WTC11 (cell line): Measurements from ENCODE around the gene INPP5A.

ENCODE experiments used
- ATF3 ChIP-seq: sonication (generic); formaldehyde crosslinking; conservative IDR thresholded peaks from 2 replicates; pipeline ENCODE4 v1.8.1; 2022; ENCODE audit warnings: mild to moderate bottlenecking, missing genetic modification reagents
- MAX ChIP-seq: sonication (generic); formaldehyde crosslinking; IDR thresholded peaks from 2 replicates; pipeline ENCODE4 v1.8.0; 2022; ENCODE audit warnings: mild to moderate bottlenecking, missing genetic modification reagents
- PRDM15 ChIP-seq: sonication (generic); formaldehyde crosslinking; IDR thresholded peaks from 2 replicates; pipeline ENCODE4 v1.8.0; 2022; ENCODE audit warnings: missing genetic modification reagents
- TEAD1 ChIP-seq: sonication (generic); formaldehyde crosslinking; IDR thresholded peaks from 2 replicates; pipeline ENCODE4 v1.8.0; 2022; ENCODE audit warnings: mild to moderate bottlenecking, missing genetic modification reagents
- TF ChIP-seq, protein P1 (sequence below): fragments of 250-450 bp; sonication (Bioruptor Pico); IDR thresholded peaks from 2 replicates; pipeline ENCODE4 v2.1.2; 2022; ENCODE audit warnings: mild to moderate bottlenecking, moderate library complexity
- TF ChIP-seq, protein P2 (sequence below): fragments of 200-600 bp; IDR thresholded peaks from 2 replicates; pipeline ENCODE4 v1.8.0; 2022; ENCODE audit warnings: antibody characterized with exemption

- no peak for TF ChIP-seq PRDM15 (CRISPR knock-in tag)
- no peak for TF ChIP-seq ATF3 (CRISPR knock-in tag)
- TF ChIP-seq, protein P1, sequence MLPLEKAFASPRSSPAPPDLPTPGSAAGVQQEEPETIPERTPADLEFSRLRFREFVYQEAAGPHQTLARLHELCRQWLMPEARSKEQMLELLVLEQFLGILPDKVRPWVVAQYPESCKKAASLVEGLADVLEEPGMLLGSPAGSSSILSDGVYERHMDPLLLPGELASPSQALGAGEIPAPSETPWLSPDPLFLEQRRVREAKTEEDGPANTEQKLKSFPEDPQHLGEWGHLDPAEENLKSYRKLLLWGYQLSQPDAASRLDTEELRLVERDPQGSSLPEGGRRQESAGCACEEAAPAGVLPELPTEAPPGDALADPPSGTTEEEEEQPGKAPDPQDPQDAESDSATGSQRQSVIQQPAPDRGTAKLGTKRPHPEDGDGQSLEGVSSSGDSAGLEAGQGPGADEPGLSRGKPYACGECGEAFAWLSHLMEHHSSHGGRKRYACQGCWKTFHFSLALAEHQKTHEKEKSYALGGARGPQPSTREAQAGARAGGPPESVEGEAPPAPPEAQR (CRISPR knock-in tag): no peak
- no peak for TF ChIP-seq MAX (CRISPR knock-in tag)
- TF ChIP-seq TEAD1 (CRISPR knock-in tag): no peak
- TF ChIP-seq, protein P2, sequence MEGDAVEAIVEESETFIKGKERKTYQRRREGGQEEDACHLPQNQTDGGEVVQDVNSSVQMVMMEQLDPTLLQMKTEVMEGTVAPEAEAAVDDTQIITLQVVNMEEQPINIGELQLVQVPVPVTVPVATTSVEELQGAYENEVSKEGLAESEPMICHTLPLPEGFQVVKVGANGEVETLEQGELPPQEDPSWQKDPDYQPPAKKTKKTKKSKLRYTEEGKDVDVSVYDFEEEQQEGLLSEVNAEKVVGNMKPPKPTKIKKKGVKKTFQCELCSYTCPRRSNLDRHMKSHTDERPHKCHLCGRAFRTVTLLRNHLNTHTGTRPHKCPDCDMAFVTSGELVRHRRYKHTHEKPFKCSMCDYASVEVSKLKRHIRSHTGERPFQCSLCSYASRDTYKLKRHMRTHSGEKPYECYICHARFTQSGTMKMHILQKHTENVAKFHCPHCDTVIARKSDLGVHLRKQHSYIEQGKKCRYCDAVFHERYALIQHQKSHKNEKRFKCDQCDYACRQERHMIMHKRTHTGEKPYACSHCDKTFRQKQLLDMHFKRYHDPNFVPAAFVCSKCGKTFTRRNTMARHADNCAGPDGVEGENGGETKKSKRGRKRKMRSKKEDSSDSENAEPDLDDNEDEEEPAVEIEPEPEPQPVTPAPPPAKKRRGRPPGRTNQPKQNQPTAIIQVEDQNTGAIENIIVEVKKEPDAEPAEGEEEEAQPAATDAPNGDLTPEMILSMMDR: no peak
Measured at GRCh38 chr10:132605390-132605789, 67.8 kb downstream of the INPP5A start.
